H1 (cell line): ENCODE measurements around the gene ALPL. TPM values are rescaled to one million over a fixed set of nuclear protein-coding genes. Genes with fewer than 3 reads are reported as not detected.

ENCODE experiments used
- BCL11A ChIP-seq, 2 experiments: IDR thresholded peaks; one replicate each; pipeline ENCODE4 v1.6.1; 2011; ENCODE audit warnings: low read depth in 2 of 2, low read length in 2 of 2, mild to moderate bottlenecking in 2 of 2
- CHD2 ChIP-seq: IDR thresholded peaks from 2 replicates; pipeline ENCODE4 v1.6.1; 2012; ENCODE audit warnings: low read length, improper control_type of control experiment
- HDAC6 ChIP-seq: IDR thresholded peaks from one replicate; pipeline ENCODE4 v1.7.1; 2012; ENCODE audit warnings: low read depth, mild to moderate bottlenecking, inconsistent platforms, low read length, moderate library complexity
- KDM4A ChIP-seq: IDR thresholded peaks from one replicate; pipeline ENCODE4 v1.7.1; 2012; ENCODE audit warnings: low read depth, mild to moderate bottlenecking, moderate library complexity, low read length, inconsistent platforms; ENCODE audit not compliant: severe bottlenecking
- POLR2A ChIP-seq, 2 experiments: IDR thresholded peaks; 1 replicate in 1 of 2; 2 replicates in 1 of 2; pipeline ENCODE4 v1.6.1; 2011; ENCODE audit warnings: low read depth in 2 of 2, low read length in 2 of 2, mild to moderate bottlenecking in 2 of 2; ENCODE audit errors: control extremely low read depth in 1 of 2
- TBP ChIP-seq: IDR thresholded peaks from 2 replicates; pipeline ENCODE4 v1.6.1; 2011; ENCODE audit warnings: low read depth, low read length, improper control_type of control experiment
- polyA plus RNA-seq, 7 experiments: library from polyadenylated mRNA; depleted of rRNA in 3 of 7; stranded (reverse) in 5 of 7; unstranded in 2 of 7; fragments of >200 nt in 5 of 7; fragments of 200-250 nt in 2 of 7; gene quantifications; 1 replicate in 5 of 7; 2 replicates in 1 of 7; 4 replicates in 1 of 7; pipeline versions ENCODE4 v1.2.1 to v1.2.3, GENCODE V29; 2011 to 2013; ENCODE audit warnings: missing spikeins in 2 of 7, mixed read lengths in 2 of 7
- total RNA-seq: library from RNA; stranded (reverse); fragmentation: NEBNext Ultra II Directional; extraction: Animal tissue kit (Norgen Biotek cat#: 25700); gene quantifications from 2 replicates; pipeline ENCODE4 v1.2.1, GENCODE V29; 2021
- TF ChIP-seq, protein P1 (sequence below): IDR thresholded peaks from 2 replicates; pipeline ENCODE4 v1.6.1; 2011; ENCODE audit warnings: low read length, improper control_type of control experiment

Gene ALPL
- total and polyA plus RNA-seq, 2 of the 8 experiments (the other 6 are each of a cell fraction or from before 2014, with no cell fraction given) = 175 to 362 TPM

DNA sequence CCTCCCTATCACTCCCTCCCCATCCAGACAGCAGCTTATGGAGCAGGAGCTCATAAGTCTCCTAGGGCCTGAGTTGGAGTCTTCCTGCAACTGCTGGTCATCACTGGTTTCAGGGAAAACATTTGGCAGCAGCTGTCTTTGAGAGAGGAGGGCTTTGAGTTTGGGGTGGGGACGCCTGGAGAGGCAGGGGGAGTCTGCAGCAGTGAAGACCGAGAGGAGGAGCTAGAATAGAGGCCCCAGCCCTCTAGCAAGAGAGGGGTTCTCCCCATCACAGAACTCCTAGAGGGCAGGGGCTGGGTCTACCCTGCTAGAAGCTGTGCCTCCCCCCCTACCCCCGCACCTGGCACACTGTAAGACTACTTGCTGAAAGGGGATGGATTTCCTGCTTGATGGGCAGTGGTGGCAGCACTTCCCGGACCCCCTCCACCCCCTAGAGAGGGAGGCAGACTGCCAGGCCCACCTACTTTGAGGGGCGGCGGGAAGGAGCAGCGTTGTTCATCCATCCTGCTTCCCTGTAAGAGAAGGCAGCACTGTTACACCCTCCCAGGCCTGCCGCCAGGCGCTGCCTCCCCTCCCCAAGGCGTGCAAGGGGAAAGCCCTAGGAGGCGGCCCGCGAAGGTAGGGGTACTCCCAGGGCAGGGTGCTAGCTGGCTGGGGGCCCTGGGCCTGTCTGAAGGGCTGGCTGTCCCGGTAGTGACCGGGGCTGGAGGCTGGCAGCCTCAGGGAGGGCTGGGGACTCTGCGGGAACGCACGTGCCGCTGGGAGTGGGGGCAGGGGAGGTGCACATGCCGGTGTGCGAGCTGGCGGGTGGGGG is 109.5 kb downstream of the ALPL start (continued):
- TF ChIP-seq, protein P1, sequence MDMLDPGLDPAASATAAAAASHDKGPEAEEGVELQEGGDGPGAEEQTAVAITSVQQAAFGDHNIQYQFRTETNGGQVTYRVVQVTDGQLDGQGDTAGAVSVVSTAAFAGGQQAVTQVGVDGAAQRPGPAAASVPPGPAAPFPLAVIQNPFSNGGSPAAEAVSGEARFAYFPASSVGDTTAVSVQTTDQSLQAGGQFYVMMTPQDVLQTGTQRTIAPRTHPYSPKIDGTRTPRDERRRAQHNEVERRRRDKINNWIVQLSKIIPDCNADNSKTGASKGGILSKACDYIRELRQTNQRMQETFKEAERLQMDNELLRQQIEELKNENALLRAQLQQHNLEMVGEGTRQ = no peak
- no peak for TF ChIP-seq POLR2A (IDR thresholded peaks at IDR 0.05; ENCODE audit: control extremely low read depth in 1 of 2, low read depth in 2 of 2, low read length in 2 of 2)
- no peak for TF ChIP-seq KDM4A
- TF ChIP-seq HDAC6 = no peak
- TF ChIP-seq TBP = no peak
- no peak for TF ChIP-seq CHD2
- TF ChIP-seq BCL11A (IDR thresholded peaks at IDR 0.05; ENCODE audit: low read depth in 2 of 2, low read length in 2 of 2) = no peak
